NCI-H1048 (cell line): ENCODE measurements around the gene FHOD1.

Experiments used
- DNase-seq: peaks from one replicate; lab custom pipeline; 2025; lab: John Stamatoyannopoulos, UW

FHOD1 gene

GRCh38 chr16:67190448-67191399 is 56.6 kb downstream of the FHOD1 start:
- no peak for DNase-seq

DNA sequence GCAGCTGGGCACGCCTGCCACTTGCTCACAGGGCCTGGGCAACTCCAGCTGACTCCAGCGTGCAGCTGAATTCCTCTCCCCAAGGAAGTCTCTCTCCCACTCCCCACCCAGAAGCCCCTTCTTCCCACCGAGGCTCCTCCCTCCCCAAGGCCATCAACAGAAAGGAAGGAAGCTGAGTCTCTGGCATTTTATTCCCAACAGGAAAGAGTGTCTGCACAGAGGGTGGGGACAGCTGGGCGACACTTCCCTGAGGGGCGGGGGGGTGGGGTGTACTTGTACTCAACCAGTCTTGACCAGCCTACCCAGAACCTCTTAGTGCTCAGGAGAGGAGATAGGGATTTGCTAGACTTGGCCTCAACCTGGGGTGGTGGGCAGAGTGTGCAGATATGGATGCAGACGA is 57.2 kb downstream of the FHOD1 start, which contains the start of gene EXOC3L1:
Gene EXOC3L1 (minus strand): TSS at position 96 of the 400 bp plus-strand sequence. CDS start 460 bp downstream, outside the sequence.
- DNase-seq, result no peak

DNA sequence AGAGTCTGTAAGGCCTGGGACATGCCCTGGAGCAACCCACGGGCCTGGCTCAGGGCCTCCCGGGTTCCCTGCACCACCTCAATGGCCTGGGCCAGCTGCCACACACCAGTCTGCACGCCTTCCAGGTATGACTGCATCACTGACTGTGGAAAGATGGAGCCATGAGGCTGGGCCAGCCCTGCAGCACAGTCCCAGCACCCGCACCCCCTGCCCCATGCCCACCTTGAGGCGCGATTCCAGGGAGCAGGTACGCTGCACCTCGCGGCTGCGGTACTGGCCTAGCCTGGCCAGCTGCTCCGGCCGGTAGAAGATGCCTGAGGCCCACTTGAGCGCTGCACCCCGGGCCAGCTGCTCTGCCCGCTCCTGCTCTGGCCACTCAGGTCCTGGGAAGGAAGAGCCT is 58.5 kb downstream of the FHOD1 start:
- DNase-seq, result no peak

- DNase-seq, result no peak
Observed at GRCh38 chr16:67188323-67188722, 59.0 kb downstream of the FHOD1 start.

GRCh38 chr16:67187175-67187890 is 59.9 kb downstream of the FHOD1 start:
- DNase-seq, result no peak

GRCh38 chr16:67186550-67186950 is 60.7 kb downstream of the FHOD1 start:
- no peak for DNase-seq

DNA sequence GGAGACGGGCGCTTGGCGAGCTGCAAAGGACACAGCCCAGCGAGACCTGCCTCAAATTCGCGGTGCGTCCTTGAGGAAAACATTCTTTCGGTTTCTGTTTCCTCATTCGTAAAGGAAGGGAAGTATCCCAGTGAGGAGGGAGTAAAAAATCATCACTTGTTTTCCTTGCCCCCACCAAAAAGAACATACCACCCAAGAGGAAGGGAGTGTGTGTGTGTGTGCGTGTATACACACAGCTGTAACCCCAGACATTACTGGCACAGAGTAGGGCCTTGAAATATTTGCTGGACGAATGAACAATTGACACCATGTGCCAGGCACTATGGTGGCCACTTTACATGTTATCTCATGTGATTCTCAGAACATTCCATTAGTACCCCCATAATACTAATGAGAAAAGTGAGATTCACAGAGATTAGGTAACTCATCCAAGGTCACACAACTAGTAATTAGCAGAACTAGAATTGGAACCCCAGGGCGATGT is 61.6 kb downstream of the FHOD1 start:
- DNase-seq, result no peak

- no peak for DNase-seq
Observed at GRCh38 chr16:67184995-67185650, 62.2 kb downstream of the FHOD1 start.

GRCh38 chr16:67184453-67184994 is 62.8 kb downstream of the FHOD1 start:
- no peak for DNase-seq

DNA sequence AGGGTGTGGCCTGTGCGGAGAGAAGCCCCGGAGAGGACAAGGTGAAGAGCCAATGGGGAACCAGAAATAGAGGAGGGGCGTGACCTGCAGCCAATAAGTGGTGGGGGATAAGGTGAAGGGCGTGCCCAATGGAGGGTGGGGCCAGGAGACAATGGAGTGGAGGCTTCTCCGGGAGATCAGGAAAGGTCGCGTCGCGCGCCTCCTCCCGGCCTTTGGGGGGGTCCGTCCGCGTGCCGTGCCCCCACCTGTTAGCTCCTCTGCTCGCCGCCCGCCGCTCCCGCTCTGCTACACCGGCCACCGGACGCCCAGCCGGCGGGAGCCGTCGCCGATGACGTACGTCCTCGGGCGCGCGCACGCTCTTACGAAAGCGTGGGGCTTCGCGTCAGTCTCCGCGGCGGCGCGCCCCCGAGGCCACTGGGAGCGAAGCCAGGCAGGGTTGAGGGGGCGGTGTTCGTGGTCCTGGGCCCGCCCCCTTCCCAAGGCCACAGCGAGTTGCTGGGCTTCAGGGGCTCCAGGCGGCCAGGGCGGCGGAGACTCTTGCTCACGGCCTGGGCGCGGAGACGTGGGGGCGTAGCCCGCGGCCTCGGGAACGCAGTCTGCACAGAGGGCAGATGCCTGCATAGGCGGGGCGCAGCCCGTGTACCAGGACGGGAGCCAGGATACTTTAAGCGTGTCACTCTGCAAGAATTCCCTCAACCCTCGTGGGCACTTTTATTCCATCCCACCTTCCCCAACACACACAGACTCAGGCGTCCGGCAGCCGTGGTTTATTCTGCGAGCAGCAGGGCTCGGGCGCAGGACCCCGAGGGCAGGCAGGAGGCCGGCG is 63.4 kb downstream of the FHOD1 start, which contains the start of gene MATCAP1:
Gene MATCAP1 (minus strand): TSS at position 337 of the 826 bp plus-strand sequence. CDS start 3,353 bp downstream, outside the sequence.
- peak; percentile 62 for DNase-seq

DNA sequence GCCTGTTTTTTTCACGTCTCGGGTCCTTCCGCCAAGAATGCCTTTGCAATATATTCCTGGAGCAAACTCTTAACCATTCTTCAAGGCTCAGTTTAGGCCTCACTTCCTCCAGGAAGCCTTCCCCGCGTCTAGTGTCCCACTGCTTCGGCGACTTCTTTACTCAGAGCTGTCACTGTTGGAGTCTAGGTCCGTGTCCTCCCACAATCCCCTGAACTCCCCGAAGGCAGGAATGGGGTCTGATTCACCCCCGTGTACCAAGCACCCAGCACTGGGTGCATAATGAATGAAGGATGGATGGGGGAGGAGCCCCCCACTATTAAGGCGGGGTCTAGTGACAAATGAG is 64.0 kb downstream of the FHOD1 start:
- DNase-seq, result no peak

GRCh38 chr16:67182288-67182687 is 65.0 kb downstream of the FHOD1 start:
- no peak for DNase-seq

DNA sequence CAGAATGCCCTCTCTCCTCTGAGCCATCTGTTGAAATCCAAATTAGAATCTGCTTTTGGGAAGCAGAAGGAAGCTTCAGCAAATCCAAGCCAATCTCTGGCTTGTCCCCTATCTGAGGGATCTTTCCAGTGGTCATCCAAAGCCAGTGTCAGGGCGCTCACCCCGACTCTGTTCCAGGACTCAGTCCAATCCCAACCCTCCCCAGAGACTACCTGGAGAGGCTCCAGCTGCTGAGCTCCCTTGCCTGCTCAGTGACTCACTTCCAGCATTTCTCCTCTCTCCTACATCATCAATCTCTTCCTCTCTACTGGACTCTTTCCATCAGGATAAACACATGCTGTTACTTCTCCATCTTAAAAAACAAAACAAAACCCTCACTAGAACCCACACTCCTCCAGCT is 65.9 kb downstream of the FHOD1 start:
- no peak for DNase-seq

DNA sequence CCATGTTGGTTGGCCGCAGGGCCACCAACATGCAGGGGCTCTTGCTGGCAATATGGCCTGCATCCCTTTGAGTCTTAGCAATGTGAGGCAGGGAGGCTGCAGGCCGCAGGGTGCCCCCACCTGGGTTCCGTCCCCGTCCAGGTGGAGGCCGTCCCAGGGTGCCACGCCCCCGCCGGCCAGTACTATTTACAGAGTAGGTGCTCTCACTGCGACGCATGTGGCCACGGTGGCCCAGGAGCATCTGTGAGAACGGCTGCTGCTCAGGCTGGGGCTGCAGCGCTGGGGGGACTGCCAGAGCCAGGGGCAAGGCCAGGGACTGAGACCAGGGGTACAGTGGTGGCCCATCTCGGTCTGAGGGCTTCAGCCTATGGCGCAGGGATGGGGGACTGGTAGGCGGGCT is 67.1 kb downstream of the FHOD1 start:
- no peak for DNase-seq

DNA sequence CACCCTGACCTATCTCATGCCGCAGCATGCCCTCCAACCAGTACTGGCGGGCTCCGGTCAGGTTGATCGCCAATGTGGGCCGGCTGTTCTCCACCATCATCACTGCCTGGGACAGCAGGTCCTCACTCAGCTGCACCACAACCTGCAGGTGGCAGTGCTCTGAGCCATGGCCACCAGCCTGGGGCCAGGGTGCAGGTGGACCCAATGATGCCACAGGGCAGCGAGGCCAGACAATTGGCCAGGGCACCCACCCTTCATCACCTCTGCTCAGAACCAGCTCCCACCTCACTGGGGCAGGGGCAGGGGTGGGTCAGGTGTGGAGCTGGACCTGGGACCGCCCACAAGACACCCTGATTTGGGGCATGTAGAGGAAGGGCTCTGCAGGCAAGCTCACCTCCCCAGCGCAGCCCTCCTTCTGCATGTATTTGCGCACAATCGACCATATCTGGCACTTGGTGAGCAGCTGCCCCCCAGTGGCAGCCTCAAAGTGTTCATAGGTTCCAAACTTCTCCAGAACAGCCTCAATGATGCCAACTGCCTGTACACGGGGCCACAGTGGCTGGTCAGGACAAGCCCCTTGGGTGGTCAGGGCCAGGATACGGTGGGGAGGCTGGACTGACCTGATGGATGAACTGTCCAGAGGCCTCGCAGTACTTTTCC is 67.7 kb downstream of the FHOD1 start:
- no peak for DNase-seq
